Central memory CD8-positive, alpha-beta T cell (primary cell): ENCODE data around the gene ZFPL1.

Experiments
- ATAC-seq: fragments of 150-1000 bp; cut with Tn5 transposase; replicated peaks from 2 replicates; pipeline ENCODE4 v1.10.0; 2022; ENCODE audit warnings: mild to moderate bottlenecking, moderate FRiP score, moderate number of reproducible peaks; ENCODE audit not compliant: poor library complexity, severe bottlenecking; ENCODE audit errors: extremely low read depth
- DNase-seq, 2 donors: peaks; one replicate each; pipeline ENCODE4 v3.0.0; 2021; ENCODE audit warnings: low spot score in 2 of 2
- H3K27ac Mint-ChIP-seq: one replicate; pipeline ENCODE4 v1.8.0; 2022; ENCODE audit warnings: low read depth, mild to moderate bottlenecking, moderate library complexity, mixed read lengths
- H3K27me3 Mint-ChIP-seq: one replicate; pipeline ENCODE4 v1.8.0; 2022; ENCODE audit warnings: mixed read lengths
- H3K36me3 Mint-ChIP-seq: one replicate; pipeline ENCODE4 v1.8.0; 2022; ENCODE audit warnings: mild to moderate bottlenecking, moderate library complexity, mixed read lengths; ENCODE audit not compliant: insufficient read depth
- H3K4me1 Mint-ChIP-seq: one replicate; pipeline ENCODE4 v1.8.0; 2022; ENCODE audit warnings: mixed read lengths
- H3K4me3 Mint-ChIP-seq: one replicate; pipeline ENCODE4 v1.8.0; 2022; ENCODE audit warnings: mild to moderate bottlenecking, moderate library complexity, mixed read lengths
- H3K9me3 Mint-ChIP-seq: one replicate; pipeline ENCODE4 v1.8.0; 2022; ENCODE audit warnings: mixed read lengths

The ZFPL1 gene

GRCh38 chr11:65132988-65133700 is 49.1 kb downstream of the ZFPL1 start:
- Mint-ChIP-seq H3K9me3 (no peaks in the 10 kb centered on the region), H3K27ac (peak overlapping the region; percentile 99), H3K4me3 (peak overlapping the region; percentile 96), H3K36me3 (peaks cover 28% of the 10 kb centered on the region), H3K4me1 (peaks cover 44% of the 10 kb centered on the region), H3K27me3 (no peaks in the 10 kb centered on the region)
- no peak for ATAC-seq
- DNase-seq = no peak

GRCh38 chr11:65133724-65134123 is 49.7 kb downstream of the ZFPL1 start:
- Mint-ChIP-seq H3K9me3 (no peaks in the 10 kb centered on the region), H3K27me3 (no peaks in the 10 kb centered on the region)
- DNase-seq = no peak

GRCh38 chr11:65134240-65134951 is 50.4 kb downstream of the ZFPL1 start, which contains the start of gene SYVN1:
SYVN1 (minus strand) TSS chr11:65134519; CDS start chr11:65133601, 918 bp downstream.
- DNase-seq (peak; percentile 85 to 87), ATAC-seq (peak; percentile 82)
- H3K27me3 Mint-ChIP-seq = no peaks in the 10 kb centered on the region
- peak within 1 kb of the TSS; percentile 99 for H3K27ac Mint-ChIP-seq
- H3K4me1 Mint-ChIP-seq = peaks cover 44% of the 10 kb centered on the region
- H3K9me3 Mint-ChIP-seq = no peaks in the 10 kb centered on the region
- H3K36me3 Mint-ChIP-seq = peaks cover 24% of the 10 kb centered on the region
- peak within 1 kb of the TSS; percentile 96 for H3K4me3 Mint-ChIP-seq

More at GRCh38 chr11:65133724-65134123, 49.7 kb downstream of the ZFPL1 start:
- Mint-ChIP-seq H3K27ac (peak overlapping the region; percentile 99), H3K36me3 (peaks cover 25% of the 10 kb centered on the region), H3K4me3 (peak overlapping the region; percentile 96), H3K4me1 (peaks cover 44% of the 10 kb centered on the region)
- no peak for ATAC-seq

- DNase-seq (peak; percentile 57 to 83), ATAC-seq (peak; percentile 91)
- Mint-ChIP-seq H3K4me3 (peak overlapping the region; percentile 96), H3K27me3 (no peaks in the 10 kb centered on the region), H3K4me1 (peaks cover 44% of the 10 kb centered on the region), H3K27ac (peak overlapping the region; percentile 99), H3K9me3 (no peaks in the 10 kb centered on the region), H3K36me3 (peaks cover 24% of the 10 kb centered on the region)
These were observed 51.1 kb downstream of the ZFPL1 start for GRCh38 chr11:65134952-65135632.

- H3K4me1 Mint-ChIP-seq = peaks cover 44% of the 10 kb centered on the region
- H3K9me3 Mint-ChIP-seq = no peaks in the 10 kb centered on the region
- H3K36me3 Mint-ChIP-seq = peaks cover 22% of the 10 kb centered on the region
- peak overlapping the region; percentile 99 for H3K27ac Mint-ChIP-seq
- no peak for DNase-seq
- H3K27me3 Mint-ChIP-seq = no peaks in the 10 kb centered on the region
- ATAC-seq = no peak
- peak overlapping the region; percentile 96 for H3K4me3 Mint-ChIP-seq
These were observed 51.7 kb downstream of the ZFPL1 start for GRCh38 chr11:65135633-65136145.

- peak overlapping the region; percentile 96 for H3K4me3 Mint-ChIP-seq
- no peaks in the 10 kb centered on the region for H3K9me3 Mint-ChIP-seq
These were observed 52.6 kb downstream of the ZFPL1 start for GRCh38 chr11:65136515-65137096.

More at GRCh38 chr11:65136515-65137096, 52.6 kb downstream of the ZFPL1 start:
- ATAC-seq = no peak
- Mint-ChIP-seq H3K36me3 (peaks cover 19% of the 10 kb centered on the region), H3K27me3 (peaks cover 4% of the 10 kb centered on the region), H3K4me1 (peaks cover 37% of the 10 kb centered on the region), H3K27ac (peak overlapping the region; percentile 99)
- no peak for DNase-seq
